Activated naive CD4-positive, alpha-beta T cell treated with anti-CD3 and anti-CD28 coated beads for 36 hours (primary cell): Measurements from ENCODE around the gene MSN. TPM values are rescaled to one million over a fixed set of nuclear protein-coding genes. Genes with fewer than 3 reads are reported as not detected.

ENCODE experiments used
- CTCF ChIA-PET: fragments of 350-600 bp; sonication (Branson Sonifier 250); formaldehyde crosslinking; loops from one replicate; lab custom pipeline; 2021; ENCODE audit warnings: antibody characterized with exemption; lab: Charles Lee
- DNase-seq: peaks from one replicate; pipeline ENCODE4 v3.0.0-alpha.2; 2020
- H3K27ac Mint-ChIP-seq: one replicate; pipeline ENCODE4 v1.8.0; 2021; ENCODE audit warnings: mild to moderate bottlenecking, mixed read lengths
- H3K27me3 Mint-ChIP-seq: one replicate; pipeline ENCODE4 v1.8.0; 2021; ENCODE audit warnings: low read depth, mixed read lengths
- H3K36me3 Mint-ChIP-seq: one replicate; pipeline ENCODE4 v1.8.0; 2021; ENCODE audit warnings: low read depth, mixed read lengths
- H3K4me1 Mint-ChIP-seq: one replicate; pipeline ENCODE4 v1.8.0; 2021; ENCODE audit warnings: low read depth, mixed read lengths
- H3K4me3 Mint-ChIP-seq: one replicate; pipeline ENCODE4 v1.8.0; 2021; ENCODE audit warnings: mild to moderate bottlenecking, moderate library complexity, mixed read lengths
- H3K9me3 Mint-ChIP-seq: one replicate; pipeline ENCODE4 v1.8.0; 2021; ENCODE audit warnings: mixed read lengths
- intact Hi-C: fragments of 100-400 bp; cut with micrococcal nuclease; formaldehyde crosslinking; loops from one replicate; pipeline ENCODE4 v1.15.1; 2023
- total RNA-seq, 2 experiments: library from RNA; stranded (reverse); gene quantifications; one replicate each; pipeline ENCODE4 v1.2.3, GENCODE V29; 2021

Gene MSN
- total RNA-seq, 2 experiments from 2014 or later = 482 to 507 TPM

GRCh38 chrX:65677954-65678469 is 10.6 kb downstream of the MSN start:
- H3K36me3 Mint-ChIP-seq = peaks cover 41% of the 10 kb centered on the region
- CTCF ChIA-PET = interaction anchor here (0.6 kb wide), 1 partner anchor 82 kb away, joined by 3 read pairs; no protein-coding TSS in a partner anchor
- peak overlapping the region; percentile 12 for H3K4me3 Mint-ChIP-seq
- peak overlapping the region; percentile 91 for H3K27ac Mint-ChIP-seq
- intact Hi-C loops = no loop called here
- no peaks in the 10 kb centered on the region for H3K27me3 Mint-ChIP-seq
- no peaks in the 10 kb centered on the region for H3K9me3 Mint-ChIP-seq
- peaks cover 84% of the 10 kb centered on the region for H3K4me1 Mint-ChIP-seq
- DNase-seq = no peak

DNA sequence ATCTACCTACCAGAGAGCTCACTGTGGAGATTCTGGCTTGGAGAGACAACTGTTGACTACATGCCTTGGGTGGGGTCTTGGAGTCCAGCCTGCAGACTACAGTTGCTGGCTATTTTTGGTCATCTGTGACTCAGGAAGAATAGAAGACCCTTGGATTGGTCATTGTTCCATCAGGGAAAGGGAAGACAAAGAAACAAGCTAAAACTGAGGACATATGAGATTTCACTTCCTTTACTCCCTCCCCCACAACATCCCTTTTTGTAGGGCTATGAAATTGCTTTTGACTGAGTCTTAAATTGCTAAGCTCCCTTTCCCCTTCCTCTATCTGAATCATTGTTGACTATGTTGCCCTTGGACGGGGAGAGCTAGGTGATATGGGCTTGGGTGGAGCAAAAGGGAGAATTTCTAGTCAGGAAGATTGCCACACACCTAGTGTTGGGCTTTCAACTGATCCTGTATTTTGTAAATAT is 11.7 kb downstream of the MSN start:
- no peaks in the 10 kb centered on the region for H3K27me3 Mint-ChIP-seq
- intact Hi-C loops = loop anchor here (1.0 kb wide), 2 partner anchors 10 to 17 kb away; no protein-coding TSS in a partner anchor
- H3K36me3 Mint-ChIP-seq = peaks cover 38% of the 10 kb centered on the region
- DNase-seq = no peak
- H3K9me3 Mint-ChIP-seq = no peaks in the 10 kb centered on the region
- H3K27ac Mint-ChIP-seq = peak overlapping the region; percentile 91
- no peak overlapping the region for H3K4me3 Mint-ChIP-seq
- H3K4me1 Mint-ChIP-seq = peaks cover 86% of the 10 kb centered on the region
- CTCF ChIA-PET = interaction anchor here (0.9 to 1.4 kb wide), 2 partner anchors 8 to 11 kb away, joined by 3 read pairs; no protein-coding TSS in a partner anchor

- Mint-ChIP-seq H3K4me1 (peaks cover 89% of the 10 kb centered on the region), H3K4me3 (no peak overlapping the region), H3K36me3 (peaks cover 22% of the 10 kb centered on the region), H3K27ac (peak overlapping the region; percentile 69), H3K9me3 (no peaks in the 10 kb centered on the region), H3K27me3 (no peaks in the 10 kb centered on the region)
- CTCF ChIA-PET = interaction anchor here (1.9 kb wide), 1 partner anchor 12 kb away, joined by 5 read pairs; no protein-coding TSS in a partner anchor
- DNase-seq = no peak
- intact Hi-C loops = no loop called here
Measured at GRCh38 chrX:65681810-65682209, 14.4 kb downstream of the MSN start.

DNA sequence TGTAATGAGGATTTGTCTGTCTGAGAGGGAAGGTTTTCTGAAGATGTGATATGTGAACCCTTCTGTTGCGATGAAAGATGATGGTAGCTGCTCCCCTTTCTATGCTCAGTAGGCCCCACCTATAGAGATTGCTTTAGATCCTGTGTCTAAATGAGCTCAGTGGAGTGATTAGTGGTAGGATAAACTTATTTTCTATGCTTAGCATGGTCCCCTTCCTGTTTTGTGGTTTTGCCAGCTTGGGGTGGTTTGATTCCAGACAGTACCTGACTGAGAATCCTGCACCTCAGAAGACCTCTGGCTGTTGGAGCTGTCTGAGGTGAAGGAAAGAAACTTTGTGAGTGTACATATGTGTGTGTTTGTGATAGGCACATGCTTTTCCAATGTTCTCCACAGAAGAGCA is 17.7 kb downstream of the MSN start:
- H3K36me3 Mint-ChIP-seq = peaks cover 20% of the 10 kb centered on the region

DNA sequence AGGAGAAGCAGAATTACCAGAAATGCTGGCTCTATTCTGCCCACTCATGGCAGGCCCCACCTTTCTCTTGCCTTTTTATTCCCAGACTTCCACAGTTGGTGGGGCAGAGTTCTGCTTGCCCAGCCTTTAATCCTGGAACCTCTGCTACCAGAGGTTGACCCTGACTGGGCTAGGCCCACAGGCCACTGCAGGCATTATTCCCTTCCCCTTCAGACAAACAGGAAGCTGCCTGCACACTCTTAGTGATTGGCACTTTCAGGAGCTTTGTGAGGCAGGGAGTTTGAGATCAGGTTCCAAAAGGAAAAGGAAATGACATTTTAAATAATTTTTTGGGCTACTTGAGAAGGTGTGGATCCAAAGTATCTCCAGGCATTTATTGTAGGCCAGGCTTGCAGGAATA is 18.8 kb downstream of the MSN start:
- H3K4me3 Mint-ChIP-seq = no peak overlapping the region
- no peaks in the 10 kb centered on the region for H3K27me3 Mint-ChIP-seq
- H3K9me3 Mint-ChIP-seq = no peaks in the 10 kb centered on the region
- CTCF ChIA-PET = interaction anchor here (1.7 to 1.8 kb wide), 2 partner anchors 11 to 90 kb away, joined by 5 read pairs; no protein-coding TSS in a partner anchor
- peaks cover 91% of the 10 kb centered on the region for H3K4me1 Mint-ChIP-seq
- H3K36me3 Mint-ChIP-seq = peaks cover 16% of the 10 kb centered on the region
- intact Hi-C loops = no loop called here
- peak overlapping the region; percentile 87 for H3K27ac Mint-ChIP-seq
- no peak for DNase-seq

More for the DNA sequence above, 17.7 kb downstream of the MSN start:
- no peak for DNase-seq
- H3K4me3 Mint-ChIP-seq = no peak overlapping the region
- no peaks in the 10 kb centered on the region for H3K27me3 Mint-ChIP-seq
- no peaks in the 10 kb centered on the region for H3K9me3 Mint-ChIP-seq
- peaks cover 88% of the 10 kb centered on the region for H3K4me1 Mint-ChIP-seq
- H3K27ac Mint-ChIP-seq = peak overlapping the region; percentile 82
- CTCF ChIA-PET = no interaction called here
- intact Hi-C loops = no loop called here

- peak overlapping the region; percentile 87 for H3K27ac Mint-ChIP-seq
- DNase-seq = no peak
- H3K36me3 Mint-ChIP-seq = peaks cover 19% of the 10 kb centered on the region
- no peaks in the 10 kb centered on the region for H3K9me3 Mint-ChIP-seq
- intact Hi-C loops = loop anchor here (1.0 kb wide), 1 partner anchor 11 kb away; no protein-coding TSS in a partner anchor
- no peak overlapping the region for H3K4me3 Mint-ChIP-seq
- no peaks in the 10 kb centered on the region for H3K27me3 Mint-ChIP-seq
- peaks cover 91% of the 10 kb centered on the region for H3K4me1 Mint-ChIP-seq
- CTCF ChIA-PET = interaction anchor here (0.9 to 1.8 kb wide), 7 partner anchors 8 to 91 kb away, joined by 3 to 5 read pairs (median 3); no protein-coding TSS in a partner anchor
Measured at GRCh38 chrX:65687367-65687766, 19.9 kb downstream of the MSN start.

GRCh38 chrX:65688403-65688871 is 21.0 kb downstream of the MSN start:
- peak overlapping the region; percentile 62 for H3K27ac Mint-ChIP-seq
- intact Hi-C loops = loop anchor here (1.0 kb wide), 1 partner anchor 14 kb away; no protein-coding TSS in a partner anchor
- H3K36me3 Mint-ChIP-seq = peaks cover 19% of the 10 kb centered on the region
- no peaks in the 10 kb centered on the region for H3K27me3 Mint-ChIP-seq
- H3K4me3 Mint-ChIP-seq = no peak overlapping the region
- DNase-seq = no peak
- H3K9me3 Mint-ChIP-seq = no peaks in the 10 kb centered on the region
- H3K4me1 Mint-ChIP-seq = peaks cover 89% of the 10 kb centered on the region
- CTCF ChIA-PET = interaction anchor here (0.9 to 1.5 kb wide), 3 partner anchors 14 to 19 kb away, joined by 3 to 4 read pairs (median 3); no protein-coding TSS in a partner anchor

GRCh38 chrX:65689377-65689776 is 21.9 kb downstream of the MSN start:
- CTCF ChIA-PET = no interaction called here
- intact Hi-C loops = loop anchor here (1.0 kb wide), 1 partner anchor 10 kb away; no protein-coding TSS in a partner anchor
- H3K4me1 Mint-ChIP-seq = peaks cover 90% of the 10 kb centered on the region

GRCh38 chrX:65690057-65690855 is 22.8 kb downstream of the MSN start:
- Mint-ChIP-seq H3K4me3 (no peak overlapping the region), H3K36me3 (peaks cover 22% of the 10 kb centered on the region)

More at GRCh38 chrX:65689377-65689776, 21.9 kb downstream of the MSN start:
- no peak overlapping the region for H3K4me3 Mint-ChIP-seq
- no peaks in the 10 kb centered on the region for H3K9me3 Mint-ChIP-seq
- H3K36me3 Mint-ChIP-seq = peaks cover 17% of the 10 kb centered on the region
- no peaks in the 10 kb centered on the region for H3K27me3 Mint-ChIP-seq
- DNase-seq = no peak
- peak overlapping the region; percentile 62 for H3K27ac Mint-ChIP-seq

GRCh38 chrX:65695849-65696449 is 28.5 kb downstream of the MSN start:
- Mint-ChIP-seq H3K27me3 (no peaks in the 10 kb centered on the region), H3K9me3 (no peaks in the 10 kb centered on the region), H3K36me3 (peaks cover 21% of the 10 kb centered on the region), H3K4me1 (peaks cover 88% of the 10 kb centered on the region), H3K27ac (peak overlapping the region; percentile 95), H3K4me3 (peak overlapping the region; percentile 64)
- CTCF ChIA-PET = interaction anchor here (1.0 to 1.4 kb wide), 2 partner anchors 8 to 99 kb away, joined by 3 to 4 read pairs; no protein-coding TSS in a partner anchor
- intact Hi-C loops = loop anchor here (1.0 to 5.0 kb wide), 2 partner anchors 17 to 36 kb away; no protein-coding TSS in a partner anchor
- no peak for DNase-seq

More at GRCh38 chrX:65690057-65690855, 22.8 kb downstream of the MSN start:
- Mint-ChIP-seq H3K4me1 (peaks cover 92% of the 10 kb centered on the region), H3K27ac (peak overlapping the region; percentile 62), H3K9me3 (no peaks in the 10 kb centered on the region), H3K27me3 (no peaks in the 10 kb centered on the region)
- intact Hi-C loops = no loop called here
- DNase-seq = no peak
- CTCF ChIA-PET = interaction anchor here (1.0 to 1.2 kb wide), 2 partner anchors 10 to 11 kb away, joined by 3 read pairs; no protein-coding TSS in a partner anchor

- intact Hi-C loops = loop anchor here (1.0 to 5.0 kb wide), 2 partner anchors 17 to 36 kb away; no protein-coding TSS in a partner anchor
- Mint-ChIP-seq H3K27ac (peak overlapping the region; percentile 95), H3K27me3 (no peaks in the 10 kb centered on the region), H3K9me3 (no peaks in the 10 kb centered on the region), H3K4me3 (peak overlapping the region; percentile 64), H3K36me3 (peaks cover 25% of the 10 kb centered on the region), H3K4me1 (peaks cover 88% of the 10 kb centered on the region)
- CTCF ChIA-PET = interaction anchor here (1.5 kb wide), 1 partner anchor 9 kb away, joined by 5 read pairs; no protein-coding TSS in a partner anchor
- no peak for DNase-seq
Measured at GRCh38 chrX:65696613-65697012, 29.2 kb downstream of the MSN start.
